ENCODE measurements around the gene FARS2.

The FARS2 gene

GRCh38 chr6:5435449-5435848 lies 174.1 kb downstream of the FARS2 start:
- no peak for DNase-seq

- no peak for DNase-seq
Observed at GRCh38 chr6:5438922-5439584, 177.7 kb downstream of the FARS2 start.

DNA sequence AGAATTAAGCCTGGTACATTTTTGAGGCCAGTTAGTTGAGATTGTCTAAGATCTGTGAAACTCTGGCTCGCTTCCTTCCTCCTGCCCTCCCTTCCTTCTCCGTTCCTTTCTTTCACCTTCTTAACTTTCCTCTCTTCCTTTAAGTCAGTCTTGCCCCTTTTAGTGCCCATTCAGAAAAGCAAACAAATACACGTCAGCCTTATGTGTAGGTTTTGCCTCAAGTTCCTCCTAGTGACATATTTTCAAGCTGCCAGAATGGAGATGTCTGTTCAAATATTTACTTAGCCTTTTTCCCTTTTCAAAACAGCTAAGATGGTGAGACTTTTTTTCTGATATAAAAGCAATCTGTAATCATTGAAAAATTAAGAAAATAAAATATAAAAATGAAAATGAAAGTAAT lies 178.4 kb downstream of the FARS2 start:
- DNase-seq, result no peak

DNA sequence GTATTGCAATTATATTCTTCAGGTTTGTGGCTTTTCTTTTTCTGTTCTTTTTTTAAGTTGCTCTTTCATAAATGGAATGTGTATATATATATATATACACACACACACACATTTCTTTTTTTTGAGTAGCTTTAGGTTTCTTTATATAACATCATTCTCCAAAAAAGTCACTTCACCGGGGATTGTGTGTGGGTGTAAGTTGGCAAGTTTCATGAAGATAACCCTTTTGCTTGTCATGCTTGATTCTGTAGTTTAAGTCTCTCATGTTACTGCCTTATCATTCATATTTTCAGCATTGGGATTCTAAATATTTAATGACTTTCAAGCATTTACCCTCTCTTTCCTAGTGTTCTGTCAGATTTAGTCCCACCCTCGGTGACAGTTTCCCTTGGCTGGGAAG lies 181.0 kb downstream of the FARS2 start:
- no peak for DNase-seq

DNA sequence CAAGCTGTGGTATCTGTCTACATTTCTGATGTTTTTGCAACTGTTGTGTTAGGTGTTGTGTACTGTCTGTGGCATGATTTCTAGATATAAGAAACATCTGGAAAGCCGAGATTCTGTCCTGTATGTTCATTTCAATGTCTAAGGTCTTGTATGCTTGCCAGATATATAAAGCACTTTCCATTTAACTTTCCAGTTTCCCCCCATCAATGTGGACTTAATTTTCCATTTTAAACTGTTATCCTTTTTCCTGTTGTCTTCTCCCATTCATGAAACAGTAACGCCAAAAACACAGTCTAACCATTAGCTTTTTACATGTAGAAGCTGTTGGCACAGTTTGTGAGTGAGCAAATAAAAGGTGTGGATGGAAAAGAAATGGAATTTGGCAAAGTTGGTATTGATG lies 181.6 kb downstream of the FARS2 start:
- no peak for DNase-seq

GRCh38 chr6:5443491-5443890 lies 182.2 kb downstream of the FARS2 start:
- DNase-seq, result no peak

- DNase-seq, result no peak
Observed at GRCh38 chr6:5446362-5447075, 185.2 kb downstream of the FARS2 start.

DNA sequence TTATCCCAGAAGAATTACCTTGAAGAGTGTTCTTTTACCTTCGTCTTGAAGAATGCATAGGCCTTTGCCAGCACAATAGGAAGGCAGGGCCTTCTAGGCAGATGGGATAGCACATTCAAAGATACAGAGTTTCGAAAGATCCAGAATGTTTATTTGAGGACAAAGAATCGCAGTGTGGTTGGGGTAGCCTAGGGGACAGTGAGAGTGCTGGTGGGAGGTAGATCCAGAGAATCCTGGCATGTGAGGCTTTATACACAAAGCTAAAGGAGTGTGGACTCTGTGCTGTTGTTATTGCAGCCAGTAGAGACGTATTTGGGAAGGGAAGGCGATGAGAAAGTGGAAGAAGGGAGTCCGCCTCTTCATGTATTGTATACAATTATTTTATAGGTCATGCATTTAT lies 186.6 kb downstream of the FARS2 start:
- no peak for DNase-seq

DNA sequence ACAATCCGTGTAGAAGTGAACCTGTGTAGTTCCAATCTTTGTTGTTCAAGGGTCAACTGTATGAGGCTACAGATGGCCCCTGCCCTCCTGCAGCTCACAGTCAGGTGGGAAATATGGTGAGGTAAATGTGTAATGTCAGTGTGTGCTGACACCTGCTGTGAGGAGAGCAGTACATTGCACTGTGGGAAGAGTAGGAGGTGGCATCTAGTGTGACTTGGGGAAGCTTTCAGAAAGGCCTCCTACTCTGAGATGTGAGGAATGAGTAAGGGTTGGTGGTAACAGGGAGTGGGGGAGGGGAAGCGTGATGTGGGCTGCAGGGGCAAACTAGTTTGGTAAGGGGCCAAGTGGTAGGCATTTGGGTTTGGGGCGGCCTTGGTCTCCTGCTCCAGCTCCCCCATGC lies 188.8 kb downstream of the FARS2 start:
- no peak for DNase-seq

DNA sequence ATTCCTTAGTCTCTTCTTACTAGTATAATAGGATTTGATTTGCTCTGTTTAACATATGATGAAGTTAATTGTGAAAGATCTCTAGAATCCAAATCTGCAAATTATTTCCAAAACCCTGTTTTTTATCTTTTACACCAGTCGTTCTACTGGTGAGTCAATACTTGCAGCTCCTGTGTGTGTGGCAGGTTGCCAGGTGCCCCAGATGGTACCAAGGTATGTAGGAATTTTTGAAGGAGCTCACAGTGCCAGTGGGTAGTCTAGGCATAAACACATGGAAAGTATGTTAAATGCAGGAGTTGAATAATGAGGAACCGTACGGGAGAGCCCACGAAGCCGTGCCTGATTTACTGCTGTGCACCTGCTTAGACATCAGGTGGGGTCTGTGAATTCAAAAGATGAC lies 192.2 kb downstream of the FARS2 start:
- no peak for DNase-seq

GRCh38 chr6:5455142-5455541 lies 193.8 kb downstream of the FARS2 start:
- no peak for DNase-seq

DNA sequence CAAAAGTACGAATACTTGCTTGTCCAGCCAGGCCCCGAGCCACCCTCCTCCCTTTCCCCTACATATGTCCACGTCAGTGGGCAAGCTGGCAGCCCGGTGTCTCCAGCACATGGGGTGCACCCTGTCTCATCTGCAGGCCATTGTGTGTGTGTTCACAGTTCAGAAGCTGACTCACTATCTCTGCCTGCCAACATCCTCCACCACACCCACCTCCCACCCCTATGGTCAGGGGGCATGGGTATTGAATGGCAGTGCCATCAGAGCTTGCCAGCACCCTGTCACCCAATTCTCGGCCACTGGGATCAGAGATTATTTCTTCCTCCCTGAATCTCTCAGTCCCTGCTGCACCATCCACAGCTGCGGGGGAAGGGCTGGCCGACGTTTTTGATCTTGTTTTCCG lies 195.7 kb downstream of the FARS2 start:
- DNase-seq, result no peak

GRCh38 chr6:5457983-5458683 lies 196.8 kb downstream of the FARS2 start:
- DNase-seq, result no peak

GRCh38 chr6:5459346-5459745 lies 198.0 kb downstream of the FARS2 start:
- no peak for DNase-seq

DNA sequence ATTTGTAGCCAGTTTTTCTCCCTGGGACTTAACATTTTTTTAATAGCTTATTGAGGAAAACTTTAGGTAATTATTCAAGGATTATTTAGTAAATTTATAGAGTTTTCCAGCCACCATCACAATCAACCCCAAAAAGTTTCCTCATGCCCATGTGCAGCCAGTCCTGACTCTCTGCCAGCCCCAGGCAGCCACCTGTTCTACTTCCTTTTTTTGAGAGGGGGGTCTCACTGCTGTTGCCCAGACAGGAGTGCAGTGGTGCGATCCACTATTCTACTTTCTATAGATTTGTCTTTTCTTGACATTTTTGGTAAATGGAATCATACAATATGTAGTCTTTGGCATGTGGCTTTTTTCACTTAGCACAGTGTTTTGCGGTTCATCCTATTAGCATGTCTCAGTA lies 200.1 kb downstream of the FARS2 start:
- DNase-seq, result no peak

GRCh38 chr6:5462856-5463255 lies 201.5 kb downstream of the FARS2 start:
- no peak for DNase-seq

GRCh38 chr6:5463690-5464089 lies 202.4 kb downstream of the FARS2 start:
- no peak for DNase-seq

- no peak for DNase-seq
Observed at GRCh38 chr6:5464099-5464885, 203.0 kb downstream of the FARS2 start.

DNA sequence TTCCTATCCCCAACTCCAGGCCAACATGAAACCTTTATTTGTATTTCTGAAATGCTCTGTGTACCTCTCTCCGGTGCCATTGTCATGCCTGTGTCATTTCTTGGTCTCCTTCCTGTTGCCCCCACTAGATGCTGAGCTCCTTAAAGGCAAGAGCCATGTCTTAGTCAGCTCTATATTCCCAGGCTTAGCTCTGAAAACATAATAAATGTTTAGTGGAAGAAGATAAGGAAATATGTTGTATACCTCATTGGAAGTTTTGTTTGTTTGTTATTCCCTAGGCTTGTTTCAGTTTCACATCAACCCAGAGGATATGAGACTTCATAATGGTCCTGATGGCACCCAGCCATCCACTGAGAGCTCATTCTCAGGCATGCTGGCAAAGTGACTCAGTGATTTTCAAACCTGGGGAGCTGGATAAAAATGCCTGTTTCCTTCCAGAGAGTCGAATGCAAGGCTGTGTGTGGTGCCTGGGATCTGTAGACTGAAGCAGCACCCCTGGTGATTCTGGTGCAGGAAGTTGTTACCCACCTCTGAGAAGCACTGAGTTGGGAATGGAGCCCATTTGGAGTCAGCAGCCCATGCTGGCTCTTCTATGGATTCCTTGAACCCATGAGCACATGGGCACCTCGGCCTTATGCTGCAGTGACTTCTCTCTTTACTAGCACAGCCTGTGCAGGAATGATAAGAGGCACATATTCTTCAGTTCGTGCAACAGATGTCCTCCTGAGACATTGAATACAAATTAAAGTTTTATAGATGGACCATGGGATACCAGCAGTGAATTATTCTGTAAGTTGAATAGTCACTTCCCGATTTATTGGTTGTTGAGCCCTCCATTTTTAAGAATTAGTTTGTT lies 205.2 kb downstream of the FARS2 start:
- DNase-seq, result no peak

GRCh38 chr6:5468586-5468985 lies 207.3 kb downstream of the FARS2 start:
- no peak for DNase-seq

DNA sequence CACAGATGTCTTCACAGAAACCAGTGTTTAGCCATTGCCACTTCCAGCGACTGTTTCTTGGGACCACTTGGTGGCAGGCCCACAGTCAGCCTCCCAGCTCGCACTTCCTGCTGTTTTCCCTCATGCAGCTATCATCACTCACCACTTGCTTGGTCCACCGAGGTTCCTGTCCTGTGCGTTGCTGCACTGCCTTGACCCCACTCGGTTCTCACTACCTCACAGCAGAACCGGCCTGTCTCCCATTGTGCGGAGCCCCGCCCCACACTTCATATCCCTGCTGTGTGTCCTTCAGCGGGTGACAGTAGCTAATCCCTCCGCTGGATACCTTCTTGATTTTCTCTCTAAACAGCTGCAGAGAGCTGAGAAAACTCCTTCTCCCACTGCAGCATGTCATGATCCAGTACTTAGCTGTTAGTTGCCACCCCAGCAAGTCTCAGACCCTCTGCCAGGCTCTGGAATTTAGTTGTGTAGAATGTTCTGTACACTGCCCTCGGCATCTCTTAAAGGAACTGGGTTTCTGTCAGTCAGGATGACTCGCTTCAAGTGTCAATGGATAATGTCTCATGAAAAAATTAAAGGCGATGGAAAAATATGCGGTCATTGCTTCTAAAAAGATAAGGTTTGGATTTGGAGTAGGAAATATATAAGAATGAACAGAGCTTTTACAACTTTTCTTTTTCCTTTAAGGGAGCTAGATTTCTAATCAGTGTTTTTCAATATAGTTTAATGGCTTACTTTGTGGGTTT lies 208.0 kb downstream of the FARS2 start:
- no peak for DNase-seq

- DNase-seq, result peak; percentile 58
Observed at GRCh38 chr6:5471044-5471443, 209.7 kb downstream of the FARS2 start.

Data from CD4-positive, alpha-beta T cell treated with Interleukin-15 for 1 hour (primary cell).